ENCODE data around the gene PPT2.

Gene PPT2

DNA sequence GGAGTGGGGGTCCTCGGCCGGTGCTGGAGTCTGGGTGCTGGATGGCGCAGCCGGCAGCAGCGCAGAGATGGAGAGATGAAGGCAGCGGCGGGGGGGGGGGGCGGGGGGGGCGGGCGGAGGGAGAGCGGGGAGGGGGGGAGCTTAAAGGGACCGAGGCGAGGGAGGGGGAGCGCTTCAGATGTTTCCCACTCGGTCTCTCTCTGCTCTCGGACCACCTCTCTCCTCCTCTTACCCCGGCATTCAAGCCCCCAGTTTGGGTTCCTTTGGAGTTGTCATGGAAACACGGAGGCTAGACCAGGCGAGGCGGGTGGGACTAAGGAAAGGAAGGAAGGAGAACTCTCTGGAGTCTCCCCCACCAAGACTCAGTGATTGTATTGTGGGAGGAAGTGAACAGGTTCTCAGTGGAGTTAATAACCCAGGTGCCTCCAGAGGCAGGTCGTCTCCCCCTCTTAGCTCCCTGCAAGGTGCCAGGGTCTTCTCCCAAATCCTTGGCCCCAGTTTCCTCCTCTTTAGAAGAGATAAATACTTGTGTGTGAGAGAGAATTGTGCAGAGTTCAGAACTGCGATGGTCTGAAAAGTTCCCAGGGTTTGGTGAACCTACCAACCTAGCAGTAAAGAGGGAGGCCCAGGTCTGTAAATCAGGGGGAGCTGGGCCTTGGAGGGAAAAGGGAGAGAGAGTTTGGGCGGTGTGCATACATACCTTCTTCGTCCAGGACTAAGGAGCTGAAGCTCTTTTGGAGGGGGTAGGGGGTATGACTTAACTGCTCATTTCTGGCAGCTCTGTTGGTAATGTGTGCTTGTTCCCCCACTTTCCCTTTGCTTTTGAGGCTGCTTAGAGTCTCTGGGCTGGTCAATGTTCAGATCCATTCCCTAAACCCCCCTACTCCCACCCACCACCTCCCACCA is 1.8 kb upstream of the PPT2 start, which contains the start of gene PRRT1:
Gene PRRT1, minus strand, starts transcription at position 77 of the 906 bp plus-strand sequence. CDS start 112 bp downstream, outside the sequence.
- no peak for DNase-seq (ENCODE audit: low spot score)

DNA sequence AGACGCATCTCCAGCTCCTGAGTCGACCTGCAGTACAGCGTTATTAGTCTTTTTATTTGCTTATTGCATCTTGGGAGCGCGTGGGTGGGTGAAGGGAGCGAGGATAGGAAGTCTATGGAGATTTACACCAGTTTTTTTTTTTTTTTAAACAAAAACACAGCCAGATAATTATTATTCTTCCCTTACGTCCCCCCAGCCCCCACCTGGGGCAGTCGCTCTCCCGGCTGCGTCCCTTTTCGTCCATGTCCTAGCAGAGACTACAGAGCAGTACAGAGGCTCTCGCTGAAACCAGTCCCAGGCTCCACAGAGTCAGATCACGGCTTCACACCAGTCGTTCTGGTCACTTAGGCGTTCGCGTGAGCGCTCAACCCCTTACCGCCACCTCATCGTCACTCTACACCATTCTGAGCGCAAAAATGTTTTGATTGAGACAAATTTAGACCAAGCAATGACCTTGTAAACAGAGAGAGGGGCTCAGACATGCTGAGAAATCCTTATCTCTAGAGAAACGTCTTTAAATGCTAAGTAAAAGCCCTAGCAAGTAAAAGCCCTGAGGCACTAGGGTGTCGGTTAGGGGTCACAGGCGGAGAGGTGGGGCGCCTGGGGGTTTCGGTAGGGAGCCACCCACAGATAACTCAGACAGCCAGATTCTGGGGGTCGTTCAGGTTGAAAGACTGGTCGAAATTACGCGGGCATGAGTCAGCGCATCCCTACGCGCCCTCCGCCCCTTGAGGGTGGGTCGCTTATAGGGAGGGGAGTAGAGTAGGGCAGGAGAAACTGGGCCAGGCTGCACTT is 975 bp upstream of the PPT2 start:
- DNase-seq (ENCODE audit: low spot score): no peak

- peak; percentile 73 for DNase-seq (ENCODE audit: low spot score)
Observed at GRCh38 chr6:32154514-32155161, 697 bp downstream of the PPT2 start.

DNA sequence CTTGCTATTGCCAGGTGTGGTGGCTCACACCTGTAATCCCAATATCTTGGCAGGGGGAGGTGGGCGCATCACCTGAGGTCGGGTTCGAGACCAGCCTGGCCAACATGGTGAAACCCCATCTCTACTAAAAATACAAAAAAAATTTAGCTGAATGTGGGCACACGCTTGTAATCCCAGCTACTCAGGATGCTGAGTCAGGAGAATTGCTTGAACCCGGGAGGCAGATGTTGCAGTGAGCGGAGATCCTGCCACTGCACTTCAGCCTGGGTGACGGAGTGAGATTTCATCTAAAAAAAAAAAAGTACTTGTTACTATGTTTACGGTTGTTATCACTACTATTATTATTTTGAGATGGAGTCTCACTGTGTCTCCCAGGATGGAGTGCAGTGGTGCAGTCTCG is 3.0 kb downstream of the PPT2 start:
- DNase-seq (ENCODE audit: low spot score): no peak

DNA sequence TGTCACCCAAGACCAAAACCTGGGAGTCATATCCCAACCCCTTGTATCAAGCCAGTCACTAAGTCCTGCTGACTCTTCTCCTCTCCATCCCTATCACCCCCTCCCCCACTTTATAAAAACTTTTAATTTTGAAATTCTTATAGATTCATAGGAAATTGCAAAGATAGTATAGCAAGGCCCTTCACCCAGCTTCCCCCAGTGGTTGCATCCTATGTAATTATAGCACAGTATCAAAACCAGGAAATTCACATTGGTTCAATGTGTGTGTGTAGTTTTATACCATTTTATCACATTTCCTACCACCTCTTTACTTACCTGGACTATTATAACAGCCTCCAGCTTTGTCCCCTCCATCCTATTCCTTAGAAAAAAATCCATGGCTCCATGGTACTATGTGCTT is 4.1 kb downstream of the PPT2 start:
- DNase-seq (ENCODE audit: low spot score): no peak

DNA sequence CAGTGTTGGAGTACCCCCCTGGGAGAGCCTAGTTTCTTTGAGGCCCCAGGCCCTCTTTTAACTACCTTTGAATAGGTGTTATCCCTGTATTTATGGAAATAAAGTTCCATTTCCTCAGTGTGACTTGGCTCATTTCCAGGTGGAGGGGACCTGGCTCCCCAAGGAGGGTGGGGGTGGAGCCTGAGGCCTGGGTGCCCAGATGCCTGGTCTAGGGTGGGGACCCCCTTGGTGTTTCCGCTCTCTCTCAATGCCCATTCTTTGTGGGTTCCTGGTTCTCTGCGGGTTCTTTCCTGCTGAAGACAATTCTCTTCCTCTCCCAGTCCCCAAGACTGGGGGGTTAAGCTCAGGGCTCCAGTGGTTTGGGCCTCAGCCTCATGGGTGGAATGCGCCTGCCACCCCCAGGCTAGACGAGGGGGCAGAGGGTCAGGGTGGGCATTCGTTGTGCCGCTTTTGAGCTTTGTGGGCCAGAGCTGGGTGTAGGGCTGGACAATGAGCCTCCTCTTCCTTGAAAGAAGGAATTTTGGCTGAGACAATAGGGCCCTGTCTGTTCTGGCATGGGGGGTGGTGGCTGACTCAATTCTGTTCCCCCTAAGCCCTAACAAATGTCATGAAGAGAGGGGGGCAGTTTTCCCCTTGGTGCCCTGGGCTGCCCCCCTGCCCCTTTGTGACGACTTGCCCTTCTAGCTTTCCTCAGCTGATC is 9.8 kb downstream of the PPT2 start:
- DNase-seq (ENCODE audit: low spot score): no peak

GRCh38 chr6:32164295-32164694 is 10.4 kb downstream of the PPT2 start, which contains the start of gene EGFL8:
TSS of gene EGFL8 (plus strand) at chr6:32164595. CDS start at chr6:32166166, 1,571 bp downstream.
- DNase-seq (ENCODE audit: low spot score): no peak

DNA sequence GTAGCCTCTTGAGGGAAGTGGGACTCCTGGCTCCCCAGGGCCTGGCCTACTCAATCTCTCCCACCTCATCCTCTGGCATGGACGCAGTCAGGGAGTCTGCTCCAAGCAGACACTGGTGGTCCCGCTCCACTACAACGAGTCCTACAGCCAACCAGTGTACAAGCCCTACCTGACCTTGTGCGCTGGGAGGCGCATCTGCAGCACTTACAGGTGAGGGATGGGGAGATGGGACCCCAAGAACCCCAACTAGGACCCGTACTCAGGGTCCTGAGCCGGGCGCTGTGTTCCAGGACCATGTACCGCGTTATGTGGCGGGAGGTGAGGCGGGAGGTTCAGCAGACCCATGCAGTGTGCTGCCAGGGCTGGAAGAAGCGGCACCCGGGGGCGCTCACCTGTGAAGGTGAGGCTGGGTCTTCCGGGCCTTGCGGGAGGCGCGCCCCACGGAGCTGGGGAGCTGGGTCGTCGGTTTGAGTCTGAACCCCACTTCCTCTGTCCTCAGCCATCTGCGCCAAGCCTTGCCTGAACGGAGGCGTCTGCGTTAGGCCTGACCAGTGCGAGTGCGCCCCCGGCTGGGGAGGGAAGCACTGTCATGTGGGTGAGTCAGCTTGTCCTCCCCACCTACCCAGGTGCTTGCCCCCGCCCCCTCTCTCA is 12.6 kb downstream of the PPT2 start:
- peak; percentile 58 for DNase-seq (ENCODE audit: low spot score)

DNA sequence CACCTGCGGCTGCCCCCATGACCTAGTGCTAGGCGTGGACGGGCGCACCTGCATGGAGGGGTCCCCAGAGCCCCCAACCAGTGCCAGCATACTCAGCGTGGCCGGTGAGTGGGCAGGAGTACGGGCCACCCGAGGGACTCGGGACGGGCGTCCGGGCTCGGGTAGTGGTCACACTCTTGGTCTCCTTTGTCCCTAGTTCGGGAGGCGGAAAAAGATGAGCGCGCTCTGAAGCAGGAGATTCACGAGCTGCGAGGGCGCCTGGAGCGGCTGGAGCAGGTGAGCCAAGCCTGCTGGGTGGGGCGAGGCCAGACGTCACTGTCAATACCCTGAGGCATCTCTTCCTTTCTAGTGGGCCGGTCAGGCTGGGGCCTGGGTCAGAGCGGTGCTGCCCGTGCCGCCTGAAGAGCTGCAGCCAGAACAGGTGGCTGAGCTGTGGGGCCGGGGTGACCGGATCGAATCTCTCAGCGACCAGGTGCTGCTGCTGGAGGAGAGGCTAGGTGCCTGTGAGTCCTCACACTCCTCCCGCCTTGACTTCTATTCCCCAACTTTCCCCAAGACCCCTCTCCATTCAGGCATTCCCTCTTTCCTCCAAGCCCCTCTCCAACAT is 13.3 kb downstream of the PPT2 start:
- DNase-seq (ENCODE audit: low spot score): no peak

DNA sequence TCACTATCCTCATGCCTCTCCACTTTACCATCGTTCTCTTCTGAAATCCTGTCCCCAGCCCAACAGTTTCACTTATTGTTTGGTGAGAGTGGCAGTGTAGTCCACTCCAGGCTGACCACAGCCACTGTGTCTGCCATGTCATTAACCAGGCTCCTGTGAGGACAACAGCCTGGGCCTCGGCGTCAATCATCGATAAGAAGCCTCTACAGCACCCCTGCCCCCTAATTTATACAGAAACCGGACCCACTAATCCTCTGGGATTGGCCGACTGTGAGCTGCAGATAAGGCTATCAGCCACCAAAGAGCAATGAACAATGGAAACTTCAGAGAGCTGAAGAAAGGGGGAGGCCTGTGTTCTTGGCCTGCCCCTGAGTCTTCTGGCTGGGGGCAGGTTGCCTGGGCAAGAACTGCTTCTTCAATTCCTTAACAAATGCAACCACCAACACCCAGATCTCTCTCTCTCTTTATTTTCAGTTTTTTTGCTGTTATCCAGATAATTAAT is 13.9 kb downstream of the PPT2 start:
- peak; percentile 31 for DNase-seq (ENCODE audit: low spot score)

DNA sequence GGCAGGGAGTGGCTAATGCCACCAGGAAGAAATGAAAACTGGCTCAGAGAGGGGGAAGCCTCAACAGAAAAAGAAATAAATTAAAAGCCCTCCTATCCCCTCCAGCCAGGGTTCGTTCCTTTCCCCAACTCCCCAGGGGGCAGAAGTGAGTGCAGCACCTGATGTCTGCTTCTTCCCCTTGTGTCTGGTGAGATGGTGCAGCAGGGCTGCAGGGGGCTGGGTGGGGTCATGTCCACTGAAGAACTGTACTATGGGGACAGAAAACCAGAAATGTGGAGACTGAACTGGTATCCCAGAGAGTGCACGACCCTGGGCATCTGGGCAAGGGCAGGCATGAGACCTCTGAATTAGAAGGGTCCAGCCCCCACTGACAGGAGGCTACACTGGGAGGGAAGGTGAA is 14.4 kb downstream of the PPT2 start:
- DNase-seq (ENCODE audit: low spot score): peak; percentile 55

- peak; percentile 62 for DNase-seq (ENCODE audit: low spot score)
Observed at GRCh38 chr6:32168807-32169591, 15.1 kb downstream of the PPT2 start.

GRCh38 chr6:32170294-32170693 is 16.4 kb downstream of the PPT2 start:
- DNase-seq (ENCODE audit: low spot score): no peak

DNA sequence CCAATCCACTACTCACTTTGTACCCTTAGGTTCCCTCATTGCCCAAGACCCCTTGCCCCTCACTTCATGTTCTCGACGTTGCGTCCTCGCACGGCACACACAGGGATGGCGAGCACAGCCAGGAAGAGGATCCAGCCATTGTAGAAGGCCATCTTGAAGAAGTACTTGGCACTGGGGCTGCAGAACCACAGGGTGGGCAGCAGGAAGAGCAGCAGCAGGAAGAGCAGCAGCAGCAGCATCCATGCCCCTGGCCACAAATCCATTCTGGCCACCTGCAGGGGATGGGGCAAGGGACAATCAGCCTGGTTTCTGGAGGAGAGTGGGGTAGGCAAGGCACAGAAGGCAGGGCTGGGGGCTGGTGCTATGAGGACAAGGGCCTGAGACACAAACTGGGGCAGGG is 17.3 kb downstream of the PPT2 start:
- DNase-seq (ENCODE audit: low spot score): no peak

DNA sequence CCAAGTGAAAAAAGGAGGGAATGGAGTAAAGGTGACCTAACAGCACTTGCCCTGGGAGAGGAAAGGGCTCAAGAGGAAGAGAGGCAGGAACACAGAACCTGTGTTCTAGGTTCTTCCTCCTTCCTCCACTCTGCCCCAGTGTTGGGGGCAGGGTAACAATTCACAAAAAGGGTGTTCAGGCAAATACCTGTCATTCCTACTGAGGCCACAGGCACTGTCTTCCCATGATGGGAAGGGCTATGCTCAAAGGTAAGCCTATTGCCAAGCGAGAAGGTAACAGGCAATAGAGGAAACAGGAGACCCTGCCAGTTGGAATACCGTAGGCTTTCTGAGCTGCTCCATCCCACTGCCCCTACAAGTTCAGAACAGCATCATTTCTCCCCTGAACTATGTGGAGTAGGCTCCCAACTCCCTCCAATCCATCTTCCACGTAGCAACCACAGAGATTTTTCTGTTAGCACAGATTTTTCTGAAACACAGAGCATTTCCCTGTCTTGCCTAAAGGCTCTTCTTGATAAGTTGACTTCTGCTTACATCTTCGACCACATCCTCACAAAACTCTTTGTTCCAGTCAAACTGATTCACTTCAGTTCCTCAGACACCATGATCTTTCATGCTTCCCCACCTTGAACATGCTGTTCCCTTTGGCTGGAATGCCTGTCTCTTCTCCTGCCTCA is 19.2 kb downstream of the PPT2 start:
- DNase-seq (ENCODE audit: low spot score): no peak

DNA sequence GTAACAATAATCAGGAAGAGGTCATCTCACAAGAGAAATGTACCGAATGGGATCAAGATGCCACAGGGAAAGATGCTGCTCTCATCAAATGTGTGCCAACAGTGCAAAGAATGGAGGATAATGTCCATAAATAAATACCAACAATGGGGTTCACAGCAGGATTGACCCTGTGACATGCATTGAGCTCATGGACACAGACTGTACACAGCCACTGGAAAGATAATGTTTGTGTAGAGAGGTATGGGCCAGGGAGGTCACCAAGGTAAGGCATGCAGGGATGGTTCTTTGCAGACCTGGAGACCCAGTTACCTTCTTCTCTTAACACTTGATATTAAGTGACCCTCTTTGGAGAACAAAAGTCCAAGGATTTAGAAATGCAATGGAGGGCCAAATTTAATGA is 20.5 kb downstream of the PPT2 start:
- DNase-seq (ENCODE audit: low spot score): no peak

DNA sequence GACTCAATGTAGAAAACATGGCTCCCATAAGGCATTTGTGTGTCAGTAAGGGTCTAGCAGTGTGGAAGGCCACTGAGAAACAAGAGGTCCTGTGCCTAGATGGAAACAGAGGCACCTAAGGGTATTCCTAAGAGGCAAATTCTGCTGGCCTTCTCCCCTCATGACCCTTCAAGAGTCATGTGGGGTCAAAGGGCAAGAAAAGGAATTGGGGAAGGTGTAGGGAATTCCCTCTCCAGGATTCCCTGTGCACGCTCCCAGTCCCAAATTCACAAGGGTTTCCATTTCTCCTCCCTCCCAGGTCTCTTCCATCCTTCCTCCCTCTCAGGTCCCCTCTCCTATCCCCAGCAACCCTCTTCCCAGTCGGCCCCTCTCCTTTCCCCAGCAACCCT is 21.4 kb downstream of the PPT2 start:
- no peak for DNase-seq (ENCODE audit: low spot score)

DNA sequence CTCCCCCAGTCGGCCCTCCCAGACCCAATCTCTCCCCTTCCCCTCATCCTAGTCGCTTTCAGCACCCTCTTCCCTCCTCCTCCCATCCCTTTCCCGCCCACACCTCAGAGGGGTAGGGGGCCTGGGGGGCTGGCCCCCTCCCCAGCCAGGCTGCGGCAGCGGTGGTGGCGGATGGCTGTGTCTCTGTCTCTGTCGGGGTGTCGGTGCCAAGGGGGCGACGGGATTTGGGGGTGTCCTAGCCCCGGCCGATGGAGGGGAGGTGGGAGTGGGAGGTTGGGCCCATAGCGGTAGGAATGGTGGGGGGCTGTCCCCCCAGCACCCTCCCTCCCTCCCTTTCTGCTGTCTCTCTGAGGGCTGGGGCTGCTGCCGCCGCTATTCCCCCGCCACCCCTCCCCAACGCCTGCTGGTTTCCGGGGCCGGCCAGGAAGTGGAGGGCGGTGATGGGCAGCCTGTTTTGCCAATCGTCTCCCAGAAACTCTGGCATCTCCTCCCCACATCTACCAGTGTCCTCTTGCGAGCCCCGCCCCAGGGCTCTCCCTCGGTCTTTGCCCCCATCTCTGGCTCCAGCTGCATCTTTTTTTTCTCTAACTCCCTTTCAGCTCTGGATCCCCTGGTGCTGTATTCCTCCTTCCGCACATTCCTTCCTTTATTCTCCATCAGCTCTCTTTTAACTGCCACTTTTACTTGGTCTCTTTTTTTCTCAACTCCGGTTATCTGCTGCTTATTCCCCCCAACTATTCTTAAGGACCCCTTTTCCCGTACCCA is 22.0 kb downstream of the PPT2 start, which contains the start of gene AGPAT1:
Gene AGPAT1, minus strand, starts transcription at position 374 of the 765 bp plus-strand sequence. CDS start 4,588 bp downstream, outside the sequence.
- DNase-seq (ENCODE audit: low spot score): peak; percentile 98

Measured in left forelimb (tissue), 1 donor.